HepG2 (cell line): ENCODE data around the gene FBXW12. TPM values are rescaled to one million over a fixed set of nuclear protein-coding genes. Genes with fewer than 3 reads are reported as not detected.

Experiments
- ASH2L ChIP-seq: fragments of 300-600, 200-600 bp; sonication (generic); IDR thresholded peaks from 2 replicates; pipeline ENCODE4 v1.7.0; 2017; ENCODE audit warnings: low read depth, mild to moderate bottlenecking, moderate library complexity, mixed read lengths, low read length; ENCODE audit not compliant: insufficient read length
- CC2D1A ChIP-seq: sonication (generic); formaldehyde crosslinking; IDR thresholded peaks from 2 replicates; pipeline ENCODE4 v1.8.1; 2023; ENCODE audit warnings: mild to moderate bottlenecking, missing genetic modification reagents
- FOXM1 ChIP-seq: sonication (generic); formaldehyde crosslinking; IDR thresholded peaks from 2 replicates; pipeline ENCODE4 v1.5.0; 2020; ENCODE audit warnings: missing genetic modification reagents
- HOXA3 ChIP-seq: sonication (generic); formaldehyde crosslinking; IDR thresholded peaks from 2 replicates; pipeline ENCODE4 v1.5.0; 2020; ENCODE audit warnings: missing genetic modification reagents
- KDM4B ChIP-seq: sonication (generic); formaldehyde crosslinking; IDR thresholded peaks from 2 replicates; pipeline ENCODE4 v1.4.0; 2020; ENCODE audit warnings: missing genetic modification reagents
- KLF13 ChIP-seq: sonication (generic); formaldehyde crosslinking; IDR thresholded peaks from 2 replicates; pipeline ENCODE4 v1.4.0; 2020; ENCODE audit warnings: mild to moderate bottlenecking, missing genetic modification reagents
- MAF1 ChIP-seq: sonication (generic); formaldehyde crosslinking; IDR thresholded peaks from 2 replicates; pipeline ENCODE4 v1.5.0; 2020; ENCODE audit warnings: missing genetic modification reagents, borderline replicate concordance
- NFAT5 ChIP-seq: sonication (generic); formaldehyde crosslinking; IDR thresholded peaks from 2 replicates; pipeline ENCODE4 v1.4.0; 2020; ENCODE audit warnings: missing genetic modification reagents
- NFKBIZ ChIP-seq: IDR thresholded peaks from 2 replicates; pipeline ENCODE4 v1.6.1; 2018; ENCODE audit warnings: missing genetic modification reagents, missing compliant biosample characterization
- NFYC ChIP-seq: IDR thresholded peaks from 2 replicates; pipeline ENCODE4 v1.6.1; 2016; ENCODE audit warnings: missing genetic modification reagents, missing compliant biosample characterization
- NRL ChIP-seq: sonication (generic); formaldehyde crosslinking; IDR thresholded peaks from 2 replicates; pipeline ENCODE4 v1.5.0; 2020; ENCODE audit warnings: missing genetic modification reagents, mild to moderate bottlenecking, moderate library complexity, borderline replicate concordance
- PAX8 ChIP-seq: sonication (generic); formaldehyde crosslinking; IDR thresholded peaks from 2 replicates; pipeline ENCODE4 v1.8.0; 2022; ENCODE audit warnings: mild to moderate bottlenecking, missing genetic modification reagents, borderline replicate concordance
- POGZ ChIP-seq: sonication (generic); formaldehyde crosslinking; IDR thresholded peaks from 2 replicates; pipeline ENCODE4 v1.4.0; 2020; ENCODE audit warnings: mild to moderate bottlenecking, missing genetic modification reagents
- SKI ChIP-seq: fragments of 450-650 bp; IDR thresholded peaks from one replicate; pipeline ENCODE4 v1.6.1; 2018; ENCODE audit warnings: mild to moderate bottlenecking; ENCODE audit not compliant: partially characterized antibody
- UBTF ChIP-seq: sonication (generic); formaldehyde crosslinking; IDR thresholded peaks from 2 replicates; pipeline ENCODE4 v1.4.0; 2020; ENCODE audit warnings: mild to moderate bottlenecking, missing genetic modification reagents
- ZNF10 ChIP-seq: sonication (generic); formaldehyde crosslinking; IDR thresholded peaks from 2 replicates; pipeline ENCODE4 v1.4.0; 2020; ENCODE audit warnings: mild to moderate bottlenecking, low read depth, missing genetic modification reagents, borderline replicate concordance
- ZNF292 ChIP-seq: sonication (generic); formaldehyde crosslinking; IDR thresholded peaks from 2 replicates; pipeline ENCODE4 v1.8.1; 2022; ENCODE audit warnings: mild to moderate bottlenecking, low read depth, missing genetic modification reagents, borderline replicate concordance
- ZNF354B ChIP-seq: sonication (generic); formaldehyde crosslinking; IDR thresholded peaks from 2 replicates; pipeline ENCODE4 v1.8.0; 2022; ENCODE audit warnings: mild to moderate bottlenecking, missing genetic modification reagents
- ZNF543 ChIP-seq: sonication (generic); formaldehyde crosslinking; IDR thresholded peaks from 2 replicates; pipeline ENCODE4 v1.4.0; 2020; ENCODE audit warnings: mild to moderate bottlenecking, missing genetic modification reagents
- ZNF577 ChIP-seq: sonication (generic); formaldehyde crosslinking; IDR thresholded peaks from 2 replicates; pipeline ENCODE4 v1.4.0; 2020; ENCODE audit warnings: mild to moderate bottlenecking, low read depth, missing genetic modification reagents, borderline replicate concordance
- ZNF644 ChIP-seq: IDR thresholded peaks from 2 replicates; pipeline ENCODE4 v1.6.1; 2016; ENCODE audit warnings: low read depth
- ZNF674 ChIP-seq: sonication (generic); formaldehyde crosslinking; IDR thresholded peaks from 2 replicates; pipeline ENCODE4 v1.5.0; 2020; ENCODE audit warnings: low read depth, mild to moderate bottlenecking, missing genetic modification reagents
- ZNF816 ChIP-seq: sonication (generic); formaldehyde crosslinking; IDR thresholded peaks from 2 replicates; pipeline ENCODE4 v1.8.0; 2022; ENCODE audit warnings: missing genetic modification reagents, mild to moderate bottlenecking, borderline replicate concordance
- ZSCAN25 ChIP-seq: sonication (generic); formaldehyde crosslinking; IDR thresholded peaks from 2 replicates; pipeline ENCODE4 v1.8.0; 2022; ENCODE audit warnings: mild to moderate bottlenecking, missing genetic modification reagents
- polyA plus RNA-seq, 8 experiments: library from polyadenylated mRNA; depleted of rRNA in 3 of 8; stranded (reverse) in 7 of 8; unstranded in 1 of 8; fragments of >200 nt; fragmentation: Illumina TruSeq in 4 of 8; extraction: Trizol in 4 of 8; gene quantifications; 2 replicates each; pipeline versions ENCODE4 v1.2.1 to v1.2.3, GENCODE V29; 2011 to 2016; ENCODE audit warnings: low read depth in 4 of 8, missing spikeins in 1 of 8, mixed read lengths in 1 of 8; ENCODE audit not compliant: insufficient read depth in 1 of 8
- total RNA-seq, 5 experiments: library from RNA; depleted of rRNA; stranded (reverse); fragments of >200 nt; fragmentation: Illumina TruSeq; extraction: Trizol; gene quantifications; 2 replicates each; pipeline ENCODE4 v1.2.3, GENCODE V29; 2016; ENCODE audit warnings: low read depth in 1 of 5

The FBXW12 gene
- total and polyA plus RNA-seq, 2 of the 13 experiments (the other 11 are each of a cell fraction or from before 2014, with no cell fraction given), result not detected

- TF ChIP-seq NFKBIZ (CRISPR knock-in tag), result peak; percentile 81; the same call in 1 of the 2 replicates
- TF ChIP-seq ZNF674, result peak; percentile 26
- TF ChIP-seq CC2D1A (CRISPR knock-in tag), result no peak
- peak; percentile 98 for TF ChIP-seq ZSCAN25 (CRISPR knock-in tag)
- no peak for TF ChIP-seq KDM4B (CRISPR knock-in tag)
- no peak for TF ChIP-seq PAX8 (CRISPR knock-in tag)
- no peak for TF ChIP-seq NFAT5
- peak; percentile 70; the same call in 1 of the 2 replicates for TF ChIP-seq MAF1 (CRISPR knock-in tag)
- no peak for TF ChIP-seq KLF13 (CRISPR knock-in tag)
- TF ChIP-seq ZNF10 (CRISPR knock-in tag), result no peak
- TF ChIP-seq ZNF292 (CRISPR knock-in tag), result peak; percentile 79; the same call in 1 of the 2 replicates
- TF ChIP-seq ZNF577 (CRISPR knock-in tag), result no peak; the same call in 1 of the 2 replicates
- no peak for TF ChIP-seq ZNF354B (CRISPR knock-in tag)
- no peak; the same call in 1 of the 2 replicates for TF ChIP-seq ZNF816
- TF ChIP-seq ZNF644 (CRISPR knock-in tag), result 0 out of 2 replicates have a peak, but pooled peaks have one; percentile 21
- TF ChIP-seq NFYC, result no peak; the same call in 1 of the 2 replicates
- peak; percentile 83 for TF ChIP-seq UBTF (CRISPR knock-in tag)
- TF ChIP-seq FOXM1 (CRISPR knock-in tag), result no peak
- peak; percentile 85 for TF ChIP-seq POGZ
- TF ChIP-seq NRL (CRISPR knock-in tag), result peak; percentile 15; the same call in 1 of the 2 replicates
- TF ChIP-seq ASH2L, result peak; percentile 52
- TF ChIP-seq HOXA3 (CRISPR knock-in tag), result peak; percentile 79
- TF ChIP-seq SKI, result peak; percentile 42
- TF ChIP-seq ZNF543 (CRISPR knock-in tag), result peak; percentile 92
These were observed 58.1 kb downstream of the FBXW12 start, which contains the start of gene PLXNB1 (continued) for GRCh38 chr3:48429960-48430707.
